Activated T-helper 2 cell treated with anti-CD3 and anti-CD28 coated beads, Interferon-gamma antibody, Interleukin-2, Interleukin-4, amounts not matched to agents 10 μg/mL and 5 μg/mL and 100 μg/mL, durations not matched to agents 14 hours and 24 hours and 36 hours (primary cell): Measurements from ENCODE around the gene RALA. TPM values are rescaled to one million over a fixed set of nuclear protein-coding genes. Genes with fewer than 3 reads are reported as not detected.

ENCODE experiments used
- DNase-seq: peaks from one replicate; pipeline ENCODE4 v3.0.0; 2021; ENCODE audit warnings: low spot score
- H3K27ac Mint-ChIP-seq: one replicate; pipeline ENCODE4 v1.8.0; 2021; ENCODE audit warnings: mixed read lengths
- H3K27me3 Mint-ChIP-seq: one replicate; pipeline ENCODE4 v1.8.0; 2021; ENCODE audit warnings: low read depth, mixed read lengths
- H3K36me3 Mint-ChIP-seq: one replicate; pipeline ENCODE4 v1.8.0; 2021; ENCODE audit warnings: low read depth, mixed read lengths
- H3K4me1 Mint-ChIP-seq: one replicate; pipeline ENCODE4 v1.8.0; 2021; ENCODE audit warnings: low read depth, mixed read lengths
- H3K4me3 Mint-ChIP-seq: one replicate; pipeline ENCODE4 v1.8.0; 2021; ENCODE audit warnings: low read depth, mild to moderate bottlenecking, moderate library complexity, mixed read lengths
- H3K9me3 Mint-ChIP-seq: one replicate; pipeline ENCODE4 v1.8.0; 2021; ENCODE audit warnings: mixed read lengths
- intact Hi-C: fragments of 100-400 bp; cut with micrococcal nuclease; formaldehyde crosslinking; loops from one replicate; pipeline ENCODE4 v1.15.1; 2023
- total RNA-seq: library from RNA; stranded (reverse); gene quantifications from 2 replicates; pipeline ENCODE4 v1.2.3, GENCODE V29; 2022

The RALA gene
- 33.1 and 35.3 TPM in 2 replicates for total RNA-seq

DNA sequence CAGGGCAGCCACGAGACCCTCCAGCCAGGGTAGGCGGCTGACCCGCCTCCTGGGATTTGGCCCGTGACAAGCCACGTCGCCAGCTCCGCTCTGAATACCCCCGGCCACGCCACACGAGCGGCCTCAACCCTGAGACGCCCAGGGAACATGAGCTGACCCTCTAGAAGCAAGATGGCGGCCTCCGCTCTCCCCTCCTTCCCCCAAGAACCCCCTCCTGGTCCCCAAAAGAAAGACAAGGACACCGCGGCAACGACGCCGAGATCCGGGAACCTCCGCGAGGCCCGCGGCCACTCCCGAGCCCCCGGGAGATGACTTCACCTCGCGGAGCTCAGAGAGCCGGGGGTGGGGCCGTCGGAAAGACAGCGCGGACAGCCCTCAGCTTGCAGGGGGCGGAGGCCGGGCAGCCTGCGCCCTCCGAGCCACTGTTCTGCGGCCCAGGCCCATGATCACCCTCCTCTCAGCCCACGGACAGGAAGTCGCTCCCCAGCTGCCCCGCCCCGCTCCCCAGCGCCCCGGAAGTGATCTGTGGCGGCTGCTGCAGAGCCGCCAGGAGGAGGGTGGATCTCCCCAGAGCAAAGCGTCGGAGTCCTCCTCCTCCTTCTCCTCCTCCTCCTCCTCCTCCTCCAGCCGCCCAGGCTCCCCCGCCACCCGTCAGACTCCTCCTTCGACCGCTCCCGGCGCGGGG is at the start of gene RALA:
RALA (plus strand) TSS at position 526 of the 685 bp plus-strand sequence. CDS start 63,096 bp downstream, outside the sequence.
- H3K4me1 Mint-ChIP-seq = peaks cover 36% of the 10 kb centered on the region
- DNase-seq = peak; percentile 85
- H3K4me3 Mint-ChIP-seq = peak within 1 kb of the TSS; percentile 99
- H3K9me3 Mint-ChIP-seq = no peaks in the 10 kb centered on the region
- H3K36me3 Mint-ChIP-seq = peaks cover 27% of the 10 kb centered on the region
- peak within 1 kb of the TSS; percentile 92 for H3K27ac Mint-ChIP-seq
- intact Hi-C loops = loop anchor here (1.0 to 5.0 kb wide), 6 partner anchors 31 to 509 kb away; partner anchors contain the start of gene MPLKIP
- H3K27me3 Mint-ChIP-seq = peaks cover 8% of the 10 kb centered on the region

- DNase-seq = no peak
- Mint-ChIP-seq H3K9me3 (no peaks in the 10 kb centered on the region), H3K36me3 (peaks cover 41% of the 10 kb centered on the region), H3K4me3 (no peak overlapping the region), H3K27ac (no peak overlapping the region), H3K4me1 (peaks cover 11% of the 10 kb centered on the region), H3K27me3 (no peaks in the 10 kb centered on the region)
- intact Hi-C loops = no loop called here
Observed at GRCh38 chr7:39574673-39575349, 48.6 kb upstream of the RALA start.

DNA sequence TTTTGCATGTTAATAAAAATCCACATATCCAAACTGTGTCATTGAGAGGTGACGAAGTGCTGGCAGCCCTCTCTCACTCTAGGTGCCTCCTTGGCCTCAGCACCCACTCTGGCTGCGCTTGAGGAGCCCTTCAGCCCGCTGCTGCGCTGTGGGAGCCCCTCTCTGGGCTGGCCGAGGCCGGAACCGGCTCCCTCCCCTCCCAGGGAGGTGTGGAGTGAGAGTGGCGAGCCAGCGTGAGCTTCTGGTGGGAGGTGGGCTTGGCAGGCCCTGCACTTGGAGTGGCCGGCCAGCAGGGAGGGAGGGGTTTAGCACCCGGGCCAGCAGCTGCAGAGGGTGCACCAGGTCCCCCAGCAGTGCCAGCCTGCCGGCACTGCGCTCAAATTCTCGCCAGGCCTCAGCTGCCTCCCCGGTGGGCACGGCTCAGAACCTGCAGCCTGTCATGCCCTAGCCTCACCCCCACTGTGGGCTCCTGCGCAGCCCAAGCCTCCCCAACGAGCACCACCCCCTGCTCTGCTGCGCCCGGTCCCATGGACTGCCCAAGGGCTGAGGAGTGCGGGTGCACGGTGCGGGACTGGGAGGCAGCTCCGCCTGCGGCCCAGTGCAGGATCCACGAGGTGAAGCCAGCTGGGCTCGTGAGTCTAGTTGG is 46.0 kb upstream of the RALA start:
- Mint-ChIP-seq H3K27me3 (no peaks in the 10 kb centered on the region), H3K27ac (no peak overlapping the region), H3K9me3 (no peaks in the 10 kb centered on the region), H3K4me3 (no peak overlapping the region), H3K36me3 (peaks cover 22% of the 10 kb centered on the region), H3K4me1 (peaks cover 19% of the 10 kb centered on the region)
- intact Hi-C loops = no loop called here
- no peak for DNase-seq

DNA sequence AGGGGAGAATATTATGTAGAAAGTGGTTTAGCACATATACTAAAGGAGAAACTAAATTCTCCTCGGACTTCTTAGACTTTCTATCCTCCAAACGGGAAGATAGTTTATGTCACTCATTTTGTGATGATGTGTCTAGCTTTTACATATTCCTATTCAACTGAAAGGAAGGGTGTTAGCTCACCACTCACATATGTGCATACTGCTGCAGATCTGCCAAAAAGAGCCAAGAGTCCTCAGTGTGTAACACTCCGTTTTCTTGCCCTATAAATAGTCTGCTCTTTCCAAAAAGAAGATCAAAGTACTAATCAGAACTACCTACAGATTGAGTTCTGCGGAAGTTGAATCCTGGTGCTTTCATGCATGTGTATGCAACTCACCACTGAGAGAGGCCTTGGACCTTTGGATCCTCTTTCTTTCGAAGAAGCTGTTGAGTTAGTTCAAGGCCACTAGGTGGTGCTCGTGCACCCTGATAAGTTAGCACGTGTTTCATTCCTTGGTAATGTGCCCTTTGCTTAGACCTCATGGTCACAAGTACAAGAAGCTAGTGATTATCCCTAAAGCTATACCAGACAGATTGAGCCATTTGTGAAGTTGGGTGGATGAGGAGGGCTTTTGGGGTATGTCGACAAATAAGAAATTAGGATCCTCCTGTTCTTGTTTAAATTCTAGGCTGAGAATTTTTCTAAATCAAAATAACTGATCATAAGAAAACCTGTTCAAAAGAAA is 43.1 kb upstream of the RALA start:
- DNase-seq = peak; percentile 56

GRCh38 chr7:39582536-39582935 is 40.8 kb upstream of the RALA start:
- H3K4me3 Mint-ChIP-seq = no peak overlapping the region
- intact Hi-C loops = no loop called here
- no peaks in the 10 kb centered on the region for H3K36me3 Mint-ChIP-seq
- peaks cover 11% of the 10 kb centered on the region for H3K4me1 Mint-ChIP-seq
- DNase-seq = no peak
- H3K27me3 Mint-ChIP-seq = no peaks in the 10 kb centered on the region
- no peaks in the 10 kb centered on the region for H3K9me3 Mint-ChIP-seq
- H3K27ac Mint-ChIP-seq = no peak overlapping the region

More for the DNA sequence above, 43.1 kb upstream of the RALA start:
- intact Hi-C loops = loop anchor here (1.0 to 2.0 kb wide), 5 partner anchors 9 to 472 kb away; partner anchors contain the start of gene RALA
- no peaks in the 10 kb centered on the region for H3K9me3 Mint-ChIP-seq
- H3K36me3 Mint-ChIP-seq = peaks cover 5% of the 10 kb centered on the region
- H3K27me3 Mint-ChIP-seq = no peaks in the 10 kb centered on the region
- H3K4me1 Mint-ChIP-seq = peaks cover 12% of the 10 kb centered on the region
- H3K27ac Mint-ChIP-seq = peak overlapping the region; percentile 36
- H3K4me3 Mint-ChIP-seq = no peak overlapping the region

DNA sequence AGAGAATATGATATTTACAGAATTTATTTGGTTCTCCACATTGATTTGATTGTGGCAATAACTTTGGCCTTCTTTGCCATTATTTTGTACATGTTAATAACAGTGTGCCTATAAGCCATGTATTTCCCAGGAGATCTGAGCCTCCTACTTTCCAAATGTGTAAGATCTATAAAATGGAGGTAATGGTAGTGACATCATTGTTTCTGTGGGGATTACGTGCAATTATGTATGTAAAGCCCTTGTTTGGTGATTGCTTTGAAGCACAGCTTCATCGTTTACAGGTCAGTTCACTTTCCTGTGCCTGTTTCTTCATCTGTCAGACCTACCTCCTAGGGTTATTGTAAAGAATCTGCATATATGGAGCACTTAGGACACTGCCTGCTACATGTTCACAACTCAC is 39.8 kb upstream of the RALA start:
- Mint-ChIP-seq H3K36me3 (no peaks in the 10 kb centered on the region), H3K4me1 (peaks cover 18% of the 10 kb centered on the region), H3K4me3 (no peak overlapping the region), H3K27me3 (no peaks in the 10 kb centered on the region), H3K27ac (no peak overlapping the region), H3K9me3 (no peaks in the 10 kb centered on the region)
- no peak for DNase-seq
- intact Hi-C loops = no loop called here

DNA sequence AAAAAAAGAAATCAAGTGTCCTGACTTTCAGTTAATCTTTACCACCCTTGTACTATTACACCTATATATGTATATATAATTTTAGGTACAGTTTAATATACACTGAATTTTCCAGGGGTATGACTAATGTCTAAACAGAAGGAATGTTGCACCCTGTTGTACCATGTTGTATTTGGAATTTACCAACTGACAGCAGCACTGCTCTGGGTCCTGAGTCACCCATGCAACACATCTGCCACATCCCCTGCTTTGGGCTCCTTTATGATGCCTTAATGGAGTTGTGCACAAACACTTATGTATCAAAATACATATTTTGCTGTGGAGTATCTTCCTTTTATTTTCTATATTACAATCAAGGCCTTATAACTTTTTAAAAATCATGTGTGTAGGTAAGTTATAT is 36.0 kb upstream of the RALA start:
- Mint-ChIP-seq H3K27ac (no peak overlapping the region), H3K4me3 (no peak overlapping the region), H3K36me3 (no peaks in the 10 kb centered on the region), H3K27me3 (peaks cover 2% of the 10 kb centered on the region), H3K4me1 (peaks cover 37% of the 10 kb centered on the region), H3K9me3 (no peaks in the 10 kb centered on the region)
- no peak for DNase-seq
- intact Hi-C loops = no loop called here

DNA sequence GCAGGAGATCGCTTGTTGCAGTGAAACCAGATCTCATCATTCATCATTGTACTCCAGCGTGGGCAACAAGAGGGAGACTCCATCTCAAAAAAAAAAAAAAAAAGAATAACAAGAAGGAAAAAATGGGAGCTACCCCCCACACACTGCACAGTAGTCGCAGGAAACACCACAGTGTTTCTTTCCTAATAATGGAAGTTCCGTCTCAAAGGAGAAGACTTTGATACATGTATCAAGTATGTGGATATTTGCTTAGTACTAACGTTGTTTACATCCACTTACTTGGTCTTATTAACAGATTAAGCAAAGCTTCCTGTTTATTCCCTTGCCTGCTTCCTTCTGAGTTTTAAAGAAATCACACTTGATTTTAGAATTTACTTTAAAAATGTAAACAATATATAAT is 35.0 kb upstream of the RALA start:
- peaks cover 2% of the 10 kb centered on the region for H3K27me3 Mint-ChIP-seq
- no peak overlapping the region for H3K4me3 Mint-ChIP-seq
- H3K4me1 Mint-ChIP-seq = peaks cover 42% of the 10 kb centered on the region
- intact Hi-C loops = loop anchor here (2.0 kb wide), 1 partner anchor 360 kb away; no protein-coding TSS in a partner anchor
- DNase-seq = no peak
- H3K27ac Mint-ChIP-seq = no peak overlapping the region
- no peaks in the 10 kb centered on the region for H3K36me3 Mint-ChIP-seq
- H3K9me3 Mint-ChIP-seq = no peaks in the 10 kb centered on the region

- intact Hi-C loops = loop anchor here (1.0 to 2.0 kb wide), 3 partner anchors 9 to 359 kb away; no protein-coding TSS in a partner anchor
- Mint-ChIP-seq H3K36me3 (no peaks in the 10 kb centered on the region), H3K4me3 (no peak overlapping the region), H3K9me3 (no peaks in the 10 kb centered on the region), H3K27me3 (peaks cover 2% of the 10 kb centered on the region), H3K27ac (peak overlapping the region; percentile 61), H3K4me1 (peaks cover 42% of the 10 kb centered on the region)
- DNase-seq = peak; percentile 65
Observed at GRCh38 chr7:39589323-39590111, 33.9 kb upstream of the RALA start.

DNA sequence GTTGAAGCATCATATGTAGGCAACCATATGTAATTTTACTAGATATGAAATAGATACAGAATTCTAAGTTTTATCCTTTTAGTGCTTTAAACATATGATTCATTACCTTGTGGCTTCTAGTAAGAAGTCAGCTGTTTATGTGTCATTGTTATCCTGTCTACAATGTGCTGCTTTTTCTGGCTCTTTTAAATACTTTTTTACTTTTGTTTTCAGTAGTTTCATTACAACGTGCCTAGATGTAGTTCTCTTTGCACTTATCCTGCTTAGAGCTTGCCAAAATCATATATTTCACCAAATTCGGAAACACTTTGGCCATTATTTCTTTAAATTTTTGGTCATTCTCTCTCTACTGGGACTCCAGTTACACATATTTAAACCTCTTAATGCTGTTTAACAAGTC is 30.8 kb upstream of the RALA start:
- no peak overlapping the region for H3K4me3 Mint-ChIP-seq
- H3K36me3 Mint-ChIP-seq = no peaks in the 10 kb centered on the region
- no peak for DNase-seq
- H3K4me1 Mint-ChIP-seq = peaks cover 39% of the 10 kb centered on the region
- H3K9me3 Mint-ChIP-seq = no peaks in the 10 kb centered on the region
- H3K27ac Mint-ChIP-seq = peak overlapping the region; percentile 35
- H3K27me3 Mint-ChIP-seq = peaks cover 7% of the 10 kb centered on the region
- intact Hi-C loops = loop anchor here (1.0 kb wide), 2 partner anchors 17 to 31 kb away; partner anchors contain the start of gene RALA

GRCh38 chr7:39594988-39595620 is 28.3 kb upstream of the RALA start:
- peaks cover 24% of the 10 kb centered on the region for H3K4me1 Mint-ChIP-seq
- no peaks in the 10 kb centered on the region for H3K9me3 Mint-ChIP-seq
- no peak overlapping the region for H3K4me3 Mint-ChIP-seq
- H3K27me3 Mint-ChIP-seq = peaks cover 7% of the 10 kb centered on the region
- no peaks in the 10 kb centered on the region for H3K36me3 Mint-ChIP-seq
- H3K27ac Mint-ChIP-seq = no peak overlapping the region
- intact Hi-C loops = no loop called here
- DNase-seq = no peak
